A549 (cell line): Measurements from ENCODE around the gene LMNTD1.

Source experiments
- CTCF ChIP-seq: fragments of >200 bp; sonication (Bioruptor Twin); formaldehyde crosslinking; IDR thresholded peaks from 3 replicates; pipeline ENCODE4 v1.5.1; 2016
- MAFK ChIP-seq: fragments of 450-650 bp; IDR thresholded peaks from 2 replicates; pipeline ENCODE4 v1.6.1; 2014; ENCODE audit not compliant: partially characterized antibody
- NR3C1 ChIP-seq: fragments of >200 bp; sonication (Bioruptor Twin); formaldehyde crosslinking; IDR thresholded peaks from 3 replicates; pipeline ENCODE4 v1.6.1; 2017
- PBX3 ChIP-seq: IDR thresholded peaks from 2 replicates; pipeline ENCODE4 v1.6.1; 2012
- POLR2A ChIP-seq: IDR thresholded peaks from 2 replicates; pipeline ENCODE4 v1.6.1; 2012; ENCODE audit warnings: mild to moderate bottlenecking, low read length
- SMC3 ChIP-seq: fragments of >200 bp; sonication (Bioruptor Twin); formaldehyde crosslinking; IDR thresholded peaks from 3 replicates; pipeline ENCODE4 v1.6.1; 2018; ENCODE audit warnings: inconsistent platforms
- SREBF2 ChIP-seq: fragments of 450-650 bp; IDR thresholded peaks from 2 replicates; pipeline ENCODE4 v1.6.1; 2014; ENCODE audit warnings: mild to moderate bottlenecking, moderate library complexity
- USF2 ChIP-seq: fragments of 450-650 bp; IDR thresholded peaks from 2 replicates; pipeline ENCODE4 v1.6.1; 2014; ENCODE audit warnings: antibody characterized with exemption
- ZSCAN20 ChIP-seq: fragments of 250-450 bp; sonication (Bioruptor Pico); IDR thresholded peaks from 2 replicates; pipeline ENCODE4 v1.8.0; 2022; ENCODE audit warnings: mild to moderate bottlenecking, moderate library complexity
- TF ChIP-seq, protein P1 (sequence below): IDR thresholded peaks from 2 replicates; pipeline ENCODE4 v1.6.1; 2012
- TF ChIP-seq, protein P2 (sequence below): fragments of 200-600 bp; sonication (generic); IDR thresholded peaks from 2 replicates; pipeline ENCODE4 v1.6.1; 2016; ENCODE audit warnings: antibody characterized with exemption, mild to moderate bottlenecking, moderate library complexity

DNA sequence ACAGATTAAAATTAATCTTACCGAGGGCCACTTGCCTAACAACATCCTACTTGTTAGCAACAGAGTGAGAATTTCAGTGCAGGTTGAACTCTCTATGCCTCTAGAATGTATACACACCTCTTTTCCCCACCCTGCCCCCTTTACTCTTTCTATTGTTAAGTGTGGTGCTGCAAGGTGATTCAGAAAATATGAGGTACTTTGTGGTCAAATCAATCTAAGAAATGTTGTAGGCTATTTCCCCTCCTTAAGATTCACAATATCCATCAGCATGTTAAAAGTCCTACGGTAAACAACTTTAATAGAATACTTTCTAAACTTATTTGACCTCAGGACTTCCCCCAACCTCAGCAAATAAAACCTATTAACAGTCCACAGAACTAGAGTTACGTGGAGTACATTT is 106.0 kb downstream of the LMNTD1 start:
- TF ChIP-seq SMC3 = no peak
- TF ChIP-seq, protein P1, sequence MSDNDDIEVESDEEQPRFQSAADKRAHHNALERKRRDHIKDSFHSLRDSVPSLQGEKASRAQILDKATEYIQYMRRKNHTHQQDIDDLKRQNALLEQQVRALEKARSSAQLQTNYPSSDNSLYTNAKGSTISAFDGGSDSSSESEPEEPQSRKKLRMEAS = no peak
- TF ChIP-seq SREBF2 = no peak
- TF ChIP-seq CTCF = no peak
- TF ChIP-seq PBX3 = no peak
- TF ChIP-seq, protein P2, sequence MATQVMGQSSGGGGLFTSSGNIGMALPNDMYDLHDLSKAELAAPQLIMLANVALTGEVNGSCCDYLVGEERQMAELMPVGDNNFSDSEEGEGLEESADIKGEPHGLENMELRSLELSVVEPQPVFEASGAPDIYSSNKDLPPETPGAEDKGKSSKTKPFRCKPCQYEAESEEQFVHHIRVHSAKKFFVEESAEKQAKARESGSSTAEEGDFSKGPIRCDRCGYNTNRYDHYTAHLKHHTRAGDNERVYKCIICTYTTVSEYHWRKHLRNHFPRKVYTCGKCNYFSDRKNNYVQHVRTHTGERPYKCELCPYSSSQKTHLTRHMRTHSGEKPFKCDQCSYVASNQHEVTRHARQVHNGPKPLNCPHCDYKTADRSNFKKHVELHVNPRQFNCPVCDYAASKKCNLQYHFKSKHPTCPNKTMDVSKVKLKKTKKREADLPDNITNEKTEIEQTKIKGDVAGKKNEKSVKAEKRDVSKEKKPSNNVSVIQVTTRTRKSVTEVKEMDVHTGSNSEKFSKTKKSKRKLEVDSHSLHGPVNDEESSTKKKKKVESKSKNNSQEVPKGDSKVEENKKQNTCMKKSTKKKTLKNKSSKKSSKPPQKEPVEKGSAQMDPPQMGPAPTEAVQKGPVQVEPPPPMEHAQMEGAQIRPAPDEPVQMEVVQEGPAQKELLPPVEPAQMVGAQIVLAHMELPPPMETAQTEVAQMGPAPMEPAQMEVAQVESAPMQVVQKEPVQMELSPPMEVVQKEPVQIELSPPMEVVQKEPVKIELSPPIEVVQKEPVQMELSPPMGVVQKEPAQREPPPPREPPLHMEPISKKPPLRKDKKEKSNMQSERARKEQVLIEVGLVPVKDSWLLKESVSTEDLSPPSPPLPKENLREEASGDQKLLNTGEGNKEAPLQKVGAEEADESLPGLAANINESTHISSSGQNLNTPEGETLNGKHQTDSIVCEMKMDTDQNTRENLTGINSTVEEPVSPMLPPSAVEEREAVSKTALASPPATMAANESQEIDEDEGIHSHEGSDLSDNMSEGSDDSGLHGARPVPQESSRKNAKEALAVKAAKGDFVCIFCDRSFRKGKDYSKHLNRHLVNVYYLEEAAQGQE = no peak
- TF ChIP-seq POLR2A = no peak
- no peak for TF ChIP-seq ZSCAN20
- TF ChIP-seq NR3C1 = no peak
- no peak for TF ChIP-seq MAFK
- no peak for TF ChIP-seq USF2
